Measurements from ENCODE around the gene AKAP11. TPM values are rescaled to one million over a fixed set of nuclear protein-coding genes. Genes with fewer than 3 reads are reported as not detected.

AKAP11 gene
- total RNA-seq, 2 donors from 2014 or later: 39.5 to 50.3 TPM

DNA sequence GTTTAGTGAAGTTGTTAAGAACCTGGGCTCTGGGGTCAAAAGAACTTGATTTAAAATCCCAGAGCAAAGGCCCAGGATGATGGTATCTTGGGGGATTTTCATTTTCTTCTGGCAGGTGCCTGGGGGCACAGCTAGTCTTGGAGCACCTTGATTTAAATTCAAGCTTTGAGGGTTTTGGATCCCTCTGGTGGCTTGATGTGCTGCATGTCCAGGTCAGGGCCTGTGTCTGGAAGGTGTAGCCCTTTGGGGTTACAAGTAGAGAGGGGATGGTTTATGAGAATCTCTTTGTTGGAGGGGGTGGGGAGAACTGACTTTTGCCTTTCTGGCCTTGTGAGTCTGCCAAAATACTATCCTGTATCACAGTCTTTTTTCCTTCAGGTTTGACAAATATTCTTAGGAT, 55.8 kb downstream of the AKAP11 start:
- DNase-seq (ENCODE audit: low spot score): no peak
- intact Hi-C loops (cut with DNase I): no loop called here

DNA sequence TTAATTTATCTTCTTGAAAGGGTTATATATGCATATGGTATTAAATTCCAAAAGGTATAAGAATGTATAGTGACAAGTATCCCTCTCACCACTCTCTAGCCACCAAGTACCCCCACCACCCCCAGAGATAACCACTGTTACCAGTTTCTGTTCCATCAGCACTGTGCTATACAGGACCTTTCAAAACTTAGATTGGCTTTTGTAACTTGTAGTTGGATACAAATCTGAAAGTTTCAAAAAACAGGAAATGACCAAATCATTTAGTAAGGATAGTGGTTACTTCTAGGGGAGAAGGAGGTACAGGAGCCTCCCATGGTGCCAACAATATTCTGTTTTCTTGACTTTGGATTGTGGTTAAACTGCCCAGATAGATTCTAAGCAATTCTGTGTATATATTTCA, 56.7 kb downstream of the AKAP11 start:
- no peak for DNase-seq (ENCODE audit: low spot score)
- intact Hi-C loops (cut with DNase I): no loop called here

DNA sequence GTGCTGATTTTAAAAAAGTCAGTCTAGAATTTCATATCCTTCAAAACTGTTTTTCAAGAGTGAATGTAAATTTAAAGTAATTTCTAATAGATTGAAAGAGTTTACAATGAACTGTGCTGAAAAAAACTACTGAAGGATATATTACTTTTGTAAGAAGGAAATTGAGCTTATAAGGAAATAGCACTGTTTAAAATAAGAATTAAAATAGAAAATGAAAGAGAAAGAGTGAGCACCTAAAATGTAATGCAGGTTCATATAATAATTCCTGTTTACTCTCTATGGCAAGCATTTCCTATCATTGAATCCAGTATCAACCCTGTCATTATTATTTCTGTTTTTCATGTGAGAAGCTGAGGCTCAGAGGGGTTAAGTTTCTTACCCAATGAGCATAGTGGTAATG, 57.3 kb downstream of the AKAP11 start:
- intact Hi-C loops (cut with DNase I): no loop called here
- DNase-seq (ENCODE audit: low spot score): no peak

DNA sequence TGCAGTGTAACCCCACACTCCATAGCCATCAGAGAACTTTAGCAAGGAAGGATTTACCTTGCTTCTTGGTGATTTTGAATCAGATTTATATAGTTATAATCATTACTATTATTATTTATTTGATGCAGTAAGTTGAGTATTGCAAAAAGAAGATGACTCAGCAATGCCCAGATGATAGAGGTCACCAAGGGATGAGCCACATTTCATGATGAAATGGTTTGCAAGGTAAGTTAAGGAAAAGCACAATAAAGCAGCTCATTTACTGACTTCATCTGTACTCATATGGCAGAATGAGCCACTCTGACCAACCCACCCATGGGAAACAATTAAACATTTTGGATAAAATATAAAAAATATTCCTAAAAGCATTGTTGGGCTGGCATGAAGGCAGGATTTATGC, 59.1 kb downstream of the AKAP11 start:
- intact Hi-C loops (cut with DNase I): no loop called here

DNA sequence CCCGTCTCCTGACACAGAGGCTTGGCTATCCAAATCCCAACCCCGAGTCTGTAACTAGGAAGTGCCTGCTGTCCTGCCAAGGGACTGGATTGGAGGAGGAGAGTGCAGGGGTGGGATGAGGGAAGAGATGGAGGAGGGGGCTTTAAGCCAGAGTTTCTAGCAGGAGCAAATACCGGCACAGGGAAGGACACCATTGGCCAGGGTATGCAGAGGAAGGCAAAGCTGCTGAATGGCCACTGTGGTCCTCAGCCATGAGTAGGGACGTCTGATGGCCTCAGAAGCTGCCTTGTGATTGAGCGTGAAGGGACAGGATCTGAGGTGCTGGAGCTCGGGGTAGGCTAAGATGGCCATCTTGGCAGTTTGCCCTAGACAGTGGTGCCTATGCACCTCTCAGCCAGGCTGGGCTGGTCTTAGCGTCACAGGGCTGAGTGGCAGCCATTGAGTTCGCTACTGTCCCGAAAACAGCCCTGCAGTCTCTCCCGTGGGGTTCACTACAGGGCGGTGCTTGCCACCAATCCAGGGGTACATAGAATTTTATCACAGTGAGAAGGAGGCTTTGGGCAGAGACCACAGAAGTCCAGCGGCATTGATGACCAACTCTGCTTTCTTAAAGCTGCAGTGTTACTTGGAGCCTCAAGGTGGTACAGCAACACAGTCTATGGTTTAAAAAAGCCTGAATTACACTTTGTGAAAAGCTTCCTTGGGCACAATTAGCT, 61.8 kb downstream of the AKAP11 start:
- DNase-seq (ENCODE audit: low spot score): no peak
- intact Hi-C loops (cut with DNase I): no loop called here

More for the DNA sequence above, 59.1 kb downstream of the AKAP11 start:
- no peak for DNase-seq (ENCODE audit: low spot score)

DNA sequence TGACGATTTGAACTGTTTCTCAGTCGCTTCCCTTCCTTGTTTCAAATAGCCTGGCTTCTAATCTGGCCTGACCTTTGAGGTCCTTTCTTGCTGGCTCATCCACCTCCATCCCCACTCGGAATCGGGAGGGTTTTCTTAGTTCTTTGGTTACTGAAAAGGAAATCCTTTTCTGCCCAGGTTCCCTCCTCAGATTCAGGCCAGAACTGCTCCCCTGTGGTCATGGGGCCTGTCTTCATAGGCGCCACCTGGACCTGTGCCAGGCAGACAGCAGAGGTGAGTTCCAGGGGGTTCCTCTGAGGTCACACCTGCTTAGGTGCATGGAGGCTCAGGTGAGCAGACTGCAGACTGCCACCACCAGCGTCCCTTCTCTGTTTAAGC, 62.4 kb downstream of the AKAP11 start:
- DNase-seq (ENCODE audit: low spot score): no peak
- intact Hi-C loops (cut with DNase I): no loop called here

DNA sequence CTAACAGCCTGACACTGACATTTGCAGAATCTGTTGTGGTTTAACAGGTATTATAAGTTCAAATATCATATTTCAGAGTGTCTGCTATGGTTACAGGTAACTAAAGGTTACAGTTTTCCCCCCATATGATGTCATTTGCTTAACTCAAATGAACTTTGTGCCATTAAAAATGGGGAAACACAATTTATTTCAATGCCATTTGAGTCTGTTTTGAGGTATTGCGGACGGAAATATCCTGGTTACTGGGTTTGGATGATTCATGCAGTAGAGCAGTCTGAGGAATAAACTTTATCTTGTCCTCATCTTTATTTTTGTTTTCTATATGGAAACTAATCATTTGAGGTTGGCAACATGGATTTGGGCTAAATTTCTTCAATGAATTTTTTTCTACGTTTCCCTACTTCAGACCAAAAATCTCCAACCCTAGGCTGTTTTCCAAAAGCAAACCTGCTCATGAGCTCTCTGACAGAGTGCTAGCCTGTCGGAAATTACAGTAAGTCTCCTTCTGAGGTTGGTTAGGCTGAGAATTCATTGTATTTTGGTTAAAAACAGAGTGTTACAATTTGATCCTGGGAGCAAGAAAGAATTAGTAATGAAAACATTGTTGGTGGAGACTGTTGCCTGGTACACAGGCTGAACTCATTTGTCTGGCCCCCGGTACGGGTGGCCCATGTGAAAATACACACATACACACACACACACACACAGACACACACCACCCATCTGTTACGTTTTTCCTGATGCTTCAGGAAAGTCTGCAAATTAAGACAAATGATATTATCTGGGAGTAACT, 66.1 kb downstream of the AKAP11 start:
- DNase-seq (ENCODE audit: low spot score): no peak
- intact Hi-C loops (cut with DNase I): no loop called here

DNA sequence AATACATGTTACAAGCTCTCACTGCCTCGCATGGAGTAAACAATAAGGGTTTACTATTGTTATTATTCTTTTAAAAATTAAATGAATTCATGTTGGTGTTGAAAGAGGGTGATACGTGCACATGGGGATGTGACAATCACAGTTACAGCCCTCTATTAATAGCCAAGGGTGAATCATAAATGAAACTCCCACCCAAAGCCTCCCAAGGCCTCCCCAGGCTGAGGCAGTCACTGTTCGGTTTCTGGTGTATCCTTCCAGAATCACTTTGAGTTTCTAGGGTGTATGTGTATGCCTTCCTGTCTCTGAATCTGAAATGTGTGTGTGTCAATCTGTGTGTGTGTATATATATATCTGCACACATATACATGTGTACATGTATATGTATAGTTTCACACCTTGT, 73.4 kb downstream of the AKAP11 start:
- intact Hi-C loops (cut with DNase I): no loop called here
- no peak for DNase-seq (ENCODE audit: low spot score)

DNA sequence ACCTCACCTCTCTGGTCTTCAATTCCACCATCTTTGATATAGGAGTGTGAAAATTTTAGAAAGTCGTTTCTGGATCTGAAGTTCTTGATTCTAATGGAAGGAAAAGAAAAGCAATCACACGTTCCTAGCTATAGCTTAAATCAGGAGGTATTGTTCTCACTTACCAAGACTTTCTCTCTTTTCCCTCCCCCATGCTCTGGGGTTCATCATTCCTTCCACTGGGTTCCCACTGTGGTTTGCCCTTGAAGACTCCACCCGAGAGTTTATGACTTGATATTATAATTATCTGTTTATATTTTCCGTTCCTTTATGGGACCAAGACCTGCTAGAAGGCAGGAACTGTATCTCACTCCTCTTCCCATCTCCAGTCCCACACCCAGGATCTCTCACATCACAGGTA, 76.6 kb downstream of the AKAP11 start:
- intact Hi-C loops (cut with DNase I): no loop called here
- DNase-seq (ENCODE audit: low spot score): no peak

DNA sequence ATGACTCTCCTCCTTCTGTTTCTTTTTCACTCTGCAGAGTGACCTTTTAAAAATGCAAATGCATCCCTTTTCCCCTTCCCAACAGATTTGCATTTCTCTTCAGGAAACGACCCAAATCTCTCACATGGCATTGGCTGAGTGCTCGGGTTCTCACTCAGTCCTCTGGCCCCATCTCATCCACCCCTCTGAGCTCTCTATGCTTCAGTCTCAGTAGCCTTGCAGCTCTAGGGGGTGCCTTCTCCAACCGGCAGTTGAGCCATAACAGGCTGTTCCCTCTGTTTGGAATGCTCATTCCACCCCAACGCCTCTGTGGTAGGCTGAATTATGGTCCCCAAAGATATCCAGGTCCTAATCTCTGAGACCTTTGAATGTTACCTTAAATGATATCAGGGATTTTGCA, 78.2 kb downstream of the AKAP11 start:
- DNase-seq (ENCODE audit: low spot score): no peak
- intact Hi-C loops (cut with DNase I): no loop called here

DNA sequence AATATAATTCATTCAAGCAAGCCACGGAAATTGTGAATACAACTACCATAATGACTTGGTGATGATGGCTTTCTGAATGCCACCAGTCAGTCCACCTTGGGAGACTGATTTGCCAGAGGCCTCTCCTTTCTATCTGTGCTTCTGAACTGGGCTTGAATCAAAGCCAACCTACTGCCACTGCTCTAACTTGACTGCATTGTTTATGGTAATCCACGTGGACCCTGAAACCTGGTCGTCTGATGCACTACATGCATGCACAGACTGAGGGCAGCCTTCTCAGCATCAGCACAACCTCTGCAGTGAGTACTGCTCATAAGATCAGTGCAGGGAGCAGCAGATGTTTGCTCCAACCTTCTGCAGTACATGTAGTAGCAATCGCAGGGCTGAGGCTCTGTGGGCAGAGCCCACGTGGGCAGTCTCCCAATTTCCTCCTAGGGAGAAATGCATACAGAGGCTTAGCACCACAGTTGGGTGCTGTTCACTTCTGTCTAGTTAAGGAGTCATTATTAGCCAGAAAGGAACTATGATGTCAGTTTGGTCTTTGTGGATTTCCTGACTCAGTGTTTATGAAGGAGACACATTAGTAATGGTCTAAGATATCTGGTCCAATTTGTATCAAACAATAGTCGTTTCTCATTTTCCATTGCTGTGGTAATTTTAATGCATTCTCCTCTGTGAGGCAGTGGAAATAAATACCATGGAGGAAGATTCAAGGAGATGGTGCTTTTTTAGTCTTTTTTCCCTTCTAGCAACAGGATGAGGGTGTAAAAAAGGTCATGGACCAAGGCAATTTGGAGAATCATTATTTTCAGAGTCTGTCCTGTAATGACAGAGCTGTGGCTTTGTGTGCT, 82.5 kb downstream of the AKAP11 start:
- DNase-seq (ENCODE audit: low spot score): no peak

DNA sequence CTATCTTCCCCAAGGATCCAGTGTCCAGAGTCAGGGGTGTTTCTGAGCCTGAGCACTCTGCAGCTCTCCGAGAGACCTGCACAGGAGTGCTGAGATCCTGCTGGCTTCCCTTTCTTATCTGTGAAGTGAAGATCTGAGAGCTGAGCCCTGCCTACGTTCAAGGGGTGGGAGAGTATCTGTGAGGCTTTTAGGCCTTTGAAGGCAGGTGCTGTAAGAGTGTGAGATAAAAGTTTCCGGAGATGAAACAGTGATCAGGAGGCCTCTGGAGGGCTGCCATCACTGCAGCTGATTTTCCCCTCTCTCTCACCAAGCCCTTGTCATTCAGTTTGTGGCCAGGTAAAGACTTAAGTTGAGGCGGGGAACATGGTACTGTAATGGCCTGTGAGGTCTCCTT, 83.1 kb downstream of the AKAP11 start:
- DNase-seq (ENCODE audit: low spot score): no peak
- intact Hi-C loops (cut with DNase I): no loop called here

More for the DNA sequence above, 82.5 kb downstream of the AKAP11 start:
- intact Hi-C loops (cut with DNase I): no loop called here

DNA sequence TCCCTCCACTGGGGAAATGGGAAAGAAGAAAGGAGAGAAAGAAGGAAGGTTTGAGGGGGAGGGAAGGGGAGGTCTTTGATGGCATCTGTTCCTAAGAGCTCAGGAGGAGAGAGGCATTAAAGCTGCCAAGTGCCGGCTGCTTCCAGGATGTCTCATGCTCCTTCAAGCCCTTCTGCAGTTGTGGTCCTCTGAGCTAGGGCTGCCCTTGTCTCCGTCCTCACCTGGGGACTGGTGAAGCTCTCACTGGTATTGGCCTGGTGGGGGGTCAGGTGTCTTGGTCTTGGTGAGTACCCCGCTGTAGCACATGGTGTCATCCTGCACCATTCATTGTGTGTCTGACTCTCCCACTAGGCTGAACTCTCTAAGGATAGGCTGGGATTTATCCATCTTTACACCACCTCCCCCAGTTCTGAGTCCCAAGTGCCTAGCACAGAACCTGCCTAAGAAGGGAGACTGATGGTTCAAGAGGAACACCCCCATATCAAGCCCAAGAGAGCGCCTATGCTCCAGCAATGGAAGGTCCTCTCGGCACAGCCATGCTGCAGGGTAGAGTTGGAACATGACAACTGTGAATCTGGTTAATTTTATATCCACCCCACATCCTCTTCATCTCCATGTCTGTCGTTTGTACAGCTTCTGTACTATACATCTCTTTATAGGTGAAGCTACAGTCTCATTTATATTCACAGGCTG, 83.7 kb downstream of the AKAP11 start:
- intact Hi-C loops (cut with DNase I): no loop called here
- DNase-seq (ENCODE audit: low spot score): no peak

DNA sequence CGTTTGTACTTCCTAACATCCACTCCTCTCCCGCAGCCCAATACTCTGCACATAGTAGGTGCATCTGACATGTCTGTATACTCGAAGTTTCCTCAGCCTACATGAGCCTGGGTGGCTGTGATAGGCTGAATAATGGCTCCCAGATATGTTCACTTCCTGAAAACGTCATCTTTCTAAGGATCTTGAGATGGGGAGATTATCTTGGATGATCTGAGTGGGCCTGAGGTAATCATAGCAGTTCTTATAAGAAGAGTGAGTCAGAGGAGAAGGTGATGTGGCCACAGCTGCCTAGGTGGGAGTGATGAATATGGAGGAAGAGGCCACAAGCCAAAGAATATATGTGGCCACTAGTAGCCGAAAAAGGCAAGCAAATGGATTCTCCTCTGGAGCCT, 84.2 kb downstream of the AKAP11 start:
- no peak for DNase-seq (ENCODE audit: low spot score)
- intact Hi-C loops (cut with DNase I): no loop called here

DNA sequence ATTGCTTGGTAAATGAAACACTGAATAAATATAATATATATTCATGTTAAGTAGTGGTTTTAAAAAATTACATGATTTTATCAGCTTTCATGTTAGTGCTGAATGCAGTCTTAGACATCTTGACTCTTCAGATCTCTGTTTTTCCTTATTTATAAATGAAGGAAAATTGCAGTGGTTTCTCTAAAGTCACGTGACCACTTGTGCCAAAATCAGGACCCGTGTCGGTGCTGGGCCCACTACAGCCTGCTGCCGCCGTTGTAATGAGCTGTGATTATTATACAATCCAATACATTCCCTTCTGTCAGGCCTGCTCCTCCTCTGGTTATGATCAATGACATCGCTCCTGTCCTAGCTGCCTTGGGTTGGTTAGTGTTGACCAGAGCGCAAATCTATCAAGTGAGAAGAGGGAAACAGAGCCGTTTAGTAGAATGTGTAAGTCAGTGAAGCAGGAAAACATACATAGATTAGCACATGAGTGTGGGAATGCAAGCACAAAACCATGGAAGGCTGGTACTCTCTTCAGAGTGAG, 88.2 kb downstream of the AKAP11 start:
- no peak for DNase-seq (ENCODE audit: low spot score)
- intact Hi-C loops (cut with DNase I): no loop called here

DNA sequence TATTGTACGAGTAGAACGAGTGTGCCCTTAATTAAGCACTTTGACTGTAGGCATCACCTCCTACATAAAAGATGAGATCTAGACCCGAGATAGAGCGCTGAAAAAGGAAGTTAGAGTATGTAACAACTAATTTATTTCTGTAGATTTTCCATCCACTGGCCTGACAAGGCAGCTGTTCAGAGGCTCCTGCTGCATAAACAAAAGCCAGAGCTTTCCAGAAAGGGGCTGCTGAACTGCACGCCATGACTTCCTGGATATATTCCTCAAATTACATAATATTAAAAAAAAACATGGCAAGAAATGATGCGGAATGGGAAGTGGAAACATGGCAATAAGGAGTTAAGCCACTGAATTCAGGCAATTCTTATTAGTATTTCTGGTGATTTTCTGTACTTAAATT, 89.7 kb downstream of the AKAP11 start:
- intact Hi-C loops (cut with DNase I): no loop called here
- DNase-seq (ENCODE audit: low spot score): no peak

DNA sequence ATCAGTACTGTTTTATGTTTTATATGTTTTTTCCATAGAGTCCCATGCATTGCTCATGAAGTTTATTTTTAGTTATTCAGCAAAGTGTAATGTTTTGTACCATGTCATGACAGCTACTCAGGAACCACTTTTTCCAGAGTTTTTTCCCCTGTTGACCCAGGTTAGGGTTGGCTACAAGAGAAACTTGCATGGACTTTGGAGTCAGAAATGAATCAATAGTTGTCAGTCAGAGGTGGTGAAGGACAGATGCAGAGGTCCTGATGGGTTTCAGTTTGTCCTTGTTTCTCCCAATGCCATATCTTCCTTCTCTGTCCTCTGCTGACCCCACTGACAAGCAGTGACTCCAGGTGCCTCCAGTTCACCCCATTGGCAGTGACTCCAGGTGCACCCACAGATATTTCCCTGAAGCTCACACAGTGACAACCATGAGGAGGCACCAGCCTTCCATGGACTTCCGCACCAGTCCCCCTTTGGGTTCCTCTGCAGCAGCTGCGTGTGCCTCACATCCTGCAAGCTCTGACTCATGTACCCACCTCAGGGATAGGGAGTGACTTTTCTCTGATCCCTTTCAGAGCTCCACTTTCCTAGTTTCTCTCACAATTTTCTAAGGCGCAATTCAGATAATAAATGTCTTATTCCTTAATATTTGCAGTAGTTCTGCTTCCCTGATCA, 92.1 kb downstream of the AKAP11 start:
- intact Hi-C loops (cut with DNase I): no loop called here

DNA sequence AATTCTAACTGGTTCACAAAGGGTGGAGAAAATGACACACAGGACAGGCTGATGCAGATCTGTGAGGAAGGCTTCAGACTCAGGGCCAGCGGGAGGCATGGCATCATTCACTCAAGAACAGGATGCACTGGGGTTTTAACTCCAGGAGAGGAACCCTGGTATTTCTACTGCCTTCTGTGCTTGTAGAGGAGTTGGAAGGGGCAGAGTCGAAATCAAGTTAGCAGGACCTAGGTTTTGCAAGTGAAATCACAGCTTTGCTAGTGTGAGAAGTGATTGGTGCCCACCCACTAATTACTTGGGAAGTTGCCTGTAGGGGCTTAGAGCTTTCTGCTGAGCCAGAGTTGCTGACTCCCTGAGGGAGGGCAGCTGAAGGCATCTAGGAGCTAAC, 92.7 kb downstream of the AKAP11 start:
- intact Hi-C loops (cut with DNase I): no loop called here
- no peak for DNase-seq (ENCODE audit: low spot score)

More for the DNA sequence above, 92.1 kb downstream of the AKAP11 start:
- no peak for DNase-seq (ENCODE audit: low spot score)

DNA sequence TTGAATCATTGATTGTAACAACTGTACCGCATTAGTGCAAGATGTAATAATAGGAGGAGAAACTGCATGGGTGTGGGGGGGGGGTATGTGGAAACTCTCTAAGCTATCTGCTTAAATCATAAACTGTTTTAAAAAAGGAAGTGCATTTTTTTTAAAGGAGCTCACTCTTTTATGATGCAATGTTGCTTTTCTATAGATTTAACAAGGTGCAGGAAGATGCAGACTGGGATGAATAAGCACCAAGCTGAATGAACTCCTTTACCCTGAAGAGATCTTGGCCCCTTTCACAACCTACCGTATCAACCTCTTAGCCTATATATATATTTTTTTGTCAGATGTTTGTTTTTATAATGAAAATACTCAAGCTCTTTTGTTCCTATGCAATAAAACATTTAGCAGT, 95.9 kb downstream of the AKAP11 start:
- DNase-seq (ENCODE audit: low spot score): no peak
- intact Hi-C loops (cut with DNase I): no loop called here

All from posterior vena cava (tissue), 2 donors.